ENCODE results near the gene MOSPD3.

MOSPD3 gene

GRCh38 chr7:100595188-100595587, 17.2 kb upstream of the MOSPD3 start:
- DNase-seq, result no peak

- DNase-seq, result no peak
Observed at GRCh38 chr7:100598425-100598824, 13.9 kb upstream of the MOSPD3 start.

- no peak for DNase-seq
Observed at GRCh38 chr7:100599911-100600729, 12.2 kb upstream of the MOSPD3 start.

- DNase-seq, result no peak
Observed at GRCh38 chr7:100600730-100601038, 11.7 kb upstream of the MOSPD3 start.

- DNase-seq, result no peak
Observed at GRCh38 chr7:100602889-100603725, 9.2 kb upstream of the MOSPD3 start.

GRCh38 chr7:100603726-100604027, 8.7 kb upstream of the MOSPD3 start:
- DNase-seq, result no peak

- DNase-seq, result no peak
Observed at GRCh38 chr7:100604028-100604975, 8.0 kb upstream of the MOSPD3 start.

- no peak for DNase-seq
Observed at GRCh38 chr7:100604976-100605911, 7.1 kb upstream of the MOSPD3 start.

GRCh38 chr7:100606313-100606712, 6.0 kb upstream of the MOSPD3 start:
- no peak for DNase-seq

GRCh38 chr7:100607111-100607510, 5.2 kb upstream of the MOSPD3 start:
- no peak for DNase-seq

GRCh38 chr7:100609958-100610357, 2.4 kb upstream of the MOSPD3 start:
- no peak for DNase-seq

- DNase-seq, result no peak
Observed at GRCh38 chr7:100612730-100613390, 520 bp downstream of the MOSPD3 start.

- DNase-seq, result no peak
Observed at GRCh38 chr7:100613412-100614175, 1.3 kb downstream of the MOSPD3 start.

GRCh38 chr7:100614308-100614861, 2.0 kb downstream of the MOSPD3 start:
- DNase-seq, result no peak

- DNase-seq, result no peak
Observed at GRCh38 chr7:100620239-100620638, 7.9 kb downstream of the MOSPD3 start.

- no peak for DNase-seq
Observed at GRCh38 chr7:100620804-100621203, 8.5 kb downstream of the MOSPD3 start.

- no peak for DNase-seq
Observed at GRCh38 chr7:100621554-100621953, 9.2 kb downstream of the MOSPD3 start.

GRCh38 chr7:100623951-100624824, 11.8 kb downstream of the MOSPD3 start:
- no peak for DNase-seq

GRCh38 chr7:100626055-100626454, 13.7 kb downstream of the MOSPD3 start:
- DNase-seq, result no peak

Data from NCI-H1417 treated with DMSO at 0.1 percent for 48 hours (cell line).